GM12878 (cell line): Measurements from ENCODE around the gene FAM89B. TPM values are rescaled to one million over a fixed set of nuclear protein-coding genes. Genes with fewer than 3 reads are reported as not detected.
A peak's percentile ranks its signal among the peaks of the same experiment; 100 is the strongest.

ENCODE experiments used
- ATAC-seq: fragments of 200-7000 bp; cut with Tn5 transposase; 3 replicates; pipeline ENCODE4 v1.9.1; 2020; ENCODE audit warnings: mild to moderate bottlenecking, moderate library complexity
- BruUV-seq: library from RNA; stranded (reverse); fragments of 400-500 nt; replicated peaks from 2 replicates; lab custom pipeline; 2021; lab: Mats Ljungman, UMichigan
- CTCF ChIA-PET: fragments of 300-600 bp; sonication (Branson Sonifier 250); formaldehyde crosslinking; extraction: SDS; loops from one replicate; lab custom pipeline; 2021; ENCODE audit warnings: inconsistent platforms; lab: Yijun Ruan, JAX
- POLR2A ChIA-PET: fragments of 350-600 bp; formaldehyde crosslinking; extraction: SDS; loops from one replicate; lab custom pipeline; 2021; ENCODE audit warnings: inconsistent platforms; lab: Charles Lee
- RAD21 ChIA-PET: fragments of 300-600 bp; sonication (Branson Sonifier 250); formaldehyde crosslinking; loops from one replicate; lab custom pipeline; 2023; ENCODE audit warnings: antibody characterized with exemption; ENCODE audit not compliant: unreplicated experiment; lab: Charles Lee
- SMC1A ChIA-PET: fragments of 300-600 bp; sonication (Branson Sonifier 250); formaldehyde crosslinking; loops from one replicate; lab custom pipeline; 2023; ENCODE audit not compliant: unreplicated experiment, uncharacterized antibody; lab: Charles Lee
- DNase-seq: peaks from one replicate; pipeline ENCODE4 v3.0.0-alpha.2; 2011; ENCODE audit warnings: low read depth, low spot score
- FAIRE-seq: peaks from 3 replicates; lab custom pipeline; 2011; peaks lifted over from hg19 to GRCh38; lab: Jason Lieb, UNC
- H2AFZ ChIP-seq: 2 replicates; pipeline ENCODE4 v1.6.0; 2011; ENCODE audit warnings: low read depth, low read length, control low read depth; ENCODE audit not compliant: control insufficient read depth
- H3K27ac ChIP-seq: 2 replicates; pipeline ENCODE4 v1.5.1; 2011; ENCODE audit warnings: control low read depth; ENCODE audit not compliant: control insufficient read depth, insufficient read depth
- H3K27me3 ChIP-seq, 2 experiments: replicated peaks in 1 of 2; 2 replicates each; pipeline versions ENCODE4 v1.6.0 to v1.6.1; 2011; ENCODE audit warnings: low read length in 1 of 2; ENCODE audit not compliant: control insufficient read depth in 2 of 2, insufficient read depth in 2 of 2
- H3K36me3 ChIP-seq, 2 experiments: 2 replicates each; pipeline ENCODE4 v1.5.1; 2011; ENCODE audit warnings: low read length in 1 of 2; ENCODE audit not compliant: control insufficient read depth in 2 of 2, insufficient read depth in 2 of 2
- H3K4me1 ChIP-seq: 2 replicates; pipeline ENCODE4 v1.6.1; 2011; ENCODE audit warnings: mild to moderate bottlenecking, low read length, moderate library complexity, mixed read lengths; ENCODE audit not compliant: control insufficient read depth, insufficient read depth
- H3K4me2 ChIP-seq: 2 replicates; pipeline ENCODE4 v1.6.0; 2011; ENCODE audit warnings: control low read depth; ENCODE audit not compliant: control insufficient read depth, insufficient read depth
- H3K4me3 ChIP-seq: fragments of 200-600 bp; sonication (generic); 2 replicates; pipeline ENCODE4 v1.5.1; 2016
- H3K79me2 ChIP-seq: 2 replicates; pipeline ENCODE4 v1.6.0; 2011; ENCODE audit warnings: low read length; ENCODE audit not compliant: control insufficient read depth, insufficient read depth
- H3K9ac ChIP-seq: 2 replicates; pipeline ENCODE4 v1.8.0; 2011; ENCODE audit warnings: low read length, control low read depth, mixed read lengths; ENCODE audit not compliant: control insufficient read depth, insufficient read depth
- H3K9me3 ChIP-seq: replicated peaks from 3 replicates; pipeline ENCODE4 v1.5.1; 2011; ENCODE audit warnings: mild to moderate bottlenecking, low read length; ENCODE audit not compliant: control insufficient read depth, insufficient read depth
- H4K20me1 ChIP-seq: 2 replicates; pipeline ENCODE4 v1.6.0; 2011; ENCODE audit not compliant: control insufficient read depth, insufficient read depth
- MEF2B ChIP-seq: fragments of 450-650 bp; IDR thresholded peaks from 2 replicates; pipeline ENCODE4 v1.6.1; 2018; ENCODE audit warnings: mild to moderate bottlenecking, moderate library complexity; ENCODE audit not compliant: partially characterized antibody, poor library complexity, severe bottlenecking
- SMAD1 ChIP-seq: fragments of 450-650 bp; IDR thresholded peaks from 2 replicates; pipeline ENCODE4 v1.6.1; 2018; ENCODE audit warnings: mild to moderate bottlenecking, low read depth; ENCODE audit not compliant: partially characterized antibody
- SUZ12 ChIP-seq: fragments of 200-600 bp; sonication (generic); IDR thresholded peaks from one replicate; pipeline ENCODE4 v1.6.1; 2018; ENCODE audit warnings: antibody characterized with exemption, mild to moderate bottlenecking; ENCODE audit not compliant: unreplicated experiment
- ZNF384 ChIP-seq: IDR thresholded peaks from 2 replicates; pipeline ENCODE4 v1.6.1; 2012; ENCODE audit warnings: low read depth, mild to moderate bottlenecking, low read length, improper control_type of control experiment, borderline replicate concordance
- WGBS: methylation state at CpG from one replicate; pipeline ENCODE4 v1.1.6; 2016; ENCODE audit warnings: low lambda C conversion rate; ENCODE audit not compliant: insufficient replicate concordance, insufficient coverage; ENCODE audit errors: missing lambda C conversion rate; 5-methylcytosine and 5-hydroxymethylcytosine counted together
- in situ Hi-C: fragments of 300-500 bp; cut with MboI; formaldehyde crosslinking; loops from 9 replicates; pipeline ENCODE4 v1.14.3; 2018; ENCODE audit warnings: mixed read lengths
- intact Hi-C: fragments of 100-400 bp; cut with micrococcal nuclease; formaldehyde crosslinking; loops from one replicate; pipeline ENCODE4 v1.14.2; 2022; ENCODE audit not compliant: unreplicated experiment
- polyA plus RNA-seq, 11 experiments: library from polyadenylated mRNA; depleted of rRNA in 4 of 11; unstranded in 6 of 11; stranded (reverse) in 5 of 11; fragments of >200 nt; fragmentation: Nextera tagmentation in 4 of 11; fragmentation: Illumina TruSeq in 1 of 11; extraction: Ambion mirVana in 4 of 11; extraction: Trizol in 1 of 11; gene quantifications; 1 replicate in 1 of 11; 2 replicates in 10 of 11; pipeline versions ENCODE4 v1.2.1 to v1.2.3, GENCODE V29; 2011 to 2016; ENCODE audit warnings: inconsistent platforms in 2 of 11, missing spikeins in 2 of 11, low read depth in 1 of 11
- total RNA-seq, 4 experiments: library from RNA; depleted of rRNA in 3 of 4; stranded (reverse); fragments of >200 nt in 3 of 4; fragmentation: Illumina TruSeq in 1 of 4; extraction: Trizol in 1 of 4; gene quantifications; 2 replicates each; pipeline versions ENCODE4 v1.2.1 to v1.2.3, GENCODE V29; 2013 to 2021

Gene FAM89B
- total and polyA plus RNA-seq, 10 of the 15 experiments (the other 5 are each of a cell fraction or from before 2014, with no cell fraction given) = 0.34 to 36.7 (median 9.8) TPM

- peak; percentile 79 for ATAC-seq
- no peak within 1 kb of the TSS; the same call in 1 of the 2 replicates for H3K9ac ChIP-seq
- CTCF ChIA-PET = interaction anchor here (0.6 to 2.0 kb wide), 2 partner anchors 17 kb away, joined by 3 to 6 read pairs; no protein-coding TSS in a partner anchor
- no peaks in the 10 kb centered on the region for H3K9me3 ChIP-seq
- TF ChIP-seq MEF2B = no peak
- peak; percentile 32 for TF ChIP-seq SUZ12
- peak; percentile 51 for TF ChIP-seq ZNF384
- no peak for TF ChIP-seq SMAD1
- no peak for FAIRE-seq
- no peak for DNase-seq
- POLR2A ChIA-PET = no interaction called here
- 1% methylated on average over 24 of the region's 79 CpGs for whole genome bisulfite sequencing
- intact Hi-C loops (no loop called here), in situ Hi-C loops (no loop called here)
- SMC1A ChIA-PET = no interaction called here
- peak within 1 kb of the TSS; percentile 64; the same call in 1 of the 2 replicates for H3K4me3 ChIP-seq
- RAD21 ChIA-PET = interaction anchor here (1.1 kb wide), 1 partner anchor 12 kb away, joined by 3 read pairs; the partner anchor contains the start of gene ZNRD2
- no peaks in the 10 kb centered on the region for H3K79me2 ChIP-seq
- no peak within 1 kb of the TSS for H3K27ac ChIP-seq
- H4K20me1 ChIP-seq = no peaks in the 10 kb centered on the region
- no peaks in the 10 kb centered on the region; a peak in 2 of 4 replicates for H3K27me3 ChIP-seq
- H3K36me3 ChIP-seq = no peaks in the 10 kb centered on the region
- H3K4me1 ChIP-seq = no peaks in the 10 kb centered on the region
- BruUV-seq = no TSS peak
- peak within 1 kb of the TSS; percentile 89 for H3K4me2 ChIP-seq
- peak within 1 kb of the TSS; percentile 35 for H2AFZ ChIP-seq
Measured at GRCh38 chr11:65558002-65558929, 14.1 kb upstream of the FAM89B start, which contains the start of gene LTBP3. LTBP3 (minus strand) TSS chr11:65558359; CDS start chr11:65557959, 400 bp downstream.
